ENCODE data around the gene AMT.
"Not testable (repeated sequence)": the region's sequence is repeated elsewhere in the genome, so short reads cannot be mapped to it uniquely, and the experiment has no call there.

AMT gene

GRCh38 chr3:49424816-49425215 is 2.5 kb upstream of the AMT start:
- no peak for DNase-seq (ENCODE audit: low read depth, low spot score)

DNA sequence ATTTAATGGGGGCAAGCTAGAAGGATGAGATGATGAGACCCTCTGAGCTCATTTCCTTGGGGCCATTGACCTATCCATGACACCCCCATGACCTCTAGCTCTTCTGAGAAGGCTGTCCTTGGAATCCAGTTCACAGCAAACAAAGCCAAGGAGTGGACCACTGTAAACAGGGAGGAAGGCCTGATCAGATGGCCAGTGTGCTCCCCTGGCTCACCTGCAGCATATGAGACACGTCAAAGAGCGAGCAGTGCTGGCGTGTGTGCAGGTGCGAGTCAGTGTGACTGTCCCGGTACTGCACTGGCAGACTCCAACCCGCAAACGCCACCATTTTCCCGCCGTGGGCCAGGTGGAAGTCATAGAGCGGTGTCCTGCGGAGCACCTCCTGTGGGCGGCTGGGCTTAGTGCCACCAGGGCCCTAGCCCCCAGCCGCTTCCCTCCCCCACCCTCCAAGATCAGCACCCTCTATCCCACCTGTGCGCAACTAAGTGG is 339 bp downstream of the AMT start:
- no peak for DNase-seq (ENCODE audit: low read depth, low spot score)

GRCh38 chr3:49417516-49418120 is 4.7 kb downstream of the AMT start:
- DNase-seq (ENCODE audit: low read depth, low spot score), result no peak

- no peak for DNase-seq (ENCODE audit: low read depth, low spot score)
These were observed 5.4 kb downstream of the AMT start for GRCh38 chr3:49416867-49417266.

DNA sequence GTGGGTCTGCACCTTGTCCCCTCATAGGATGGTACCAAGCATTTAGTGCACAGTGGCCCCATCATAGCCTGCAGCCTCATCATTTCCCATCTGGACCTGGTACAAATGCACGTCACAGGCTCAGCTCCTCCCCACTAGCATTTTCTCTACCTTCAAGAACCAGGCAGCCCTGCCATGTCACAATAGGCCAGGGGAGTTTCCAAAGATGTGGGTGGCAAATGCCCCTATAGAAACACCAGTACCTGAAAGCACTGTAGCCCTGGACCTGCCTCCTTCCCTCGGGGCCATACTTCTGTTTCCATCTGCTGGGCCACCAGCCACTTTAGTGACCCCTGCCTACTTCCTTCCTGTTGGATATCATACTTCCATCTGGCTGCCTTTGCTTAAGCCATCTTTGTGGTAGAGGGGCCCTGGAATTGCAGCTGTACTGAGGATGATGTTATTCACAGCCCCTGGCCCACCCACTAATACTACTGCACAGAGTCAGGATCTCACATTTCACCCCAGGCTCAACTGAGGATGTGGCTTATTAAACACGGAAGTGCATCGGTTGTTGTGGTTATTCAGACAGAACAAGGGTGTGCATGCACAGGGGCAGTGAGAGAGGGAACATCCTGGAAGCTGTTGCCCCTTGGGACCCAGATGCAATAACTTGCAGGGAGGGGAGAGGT is 6.2 kb downstream of the AMT start:
- no peak for DNase-seq (ENCODE audit: low read depth, low spot score)

DNA sequence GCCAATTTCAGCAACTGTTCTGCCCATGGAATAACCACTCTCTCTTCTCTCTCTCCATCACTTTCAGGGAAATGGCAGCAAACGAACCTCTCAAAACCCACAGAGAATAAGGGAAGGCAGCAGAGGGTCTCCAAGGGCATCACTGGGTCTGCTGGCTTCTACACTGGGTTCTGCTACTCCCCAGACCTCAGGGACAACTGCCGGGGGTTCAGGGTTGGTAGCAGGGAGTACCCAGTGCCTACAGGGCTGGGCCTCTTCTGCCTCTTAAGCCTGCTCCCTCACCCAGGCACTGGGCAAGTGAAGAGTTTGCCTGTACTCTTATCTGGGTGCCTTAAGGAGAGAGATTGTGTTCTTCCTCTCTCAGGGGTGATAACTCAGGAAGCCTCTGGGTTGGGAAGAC is 7.5 kb downstream of the AMT start:
- DNase-seq (ENCODE audit: low read depth, low spot score), result no peak

- no peak for DNase-seq (ENCODE audit: low read depth, low spot score)
These were observed 8.9 kb downstream of the AMT start for GRCh38 chr3:49413338-49413734.

GRCh38 chr3:49412632-49413337 is 9.5 kb downstream of the AMT start:
- no peak for DNase-seq (ENCODE audit: low read depth, low spot score)

DNA sequence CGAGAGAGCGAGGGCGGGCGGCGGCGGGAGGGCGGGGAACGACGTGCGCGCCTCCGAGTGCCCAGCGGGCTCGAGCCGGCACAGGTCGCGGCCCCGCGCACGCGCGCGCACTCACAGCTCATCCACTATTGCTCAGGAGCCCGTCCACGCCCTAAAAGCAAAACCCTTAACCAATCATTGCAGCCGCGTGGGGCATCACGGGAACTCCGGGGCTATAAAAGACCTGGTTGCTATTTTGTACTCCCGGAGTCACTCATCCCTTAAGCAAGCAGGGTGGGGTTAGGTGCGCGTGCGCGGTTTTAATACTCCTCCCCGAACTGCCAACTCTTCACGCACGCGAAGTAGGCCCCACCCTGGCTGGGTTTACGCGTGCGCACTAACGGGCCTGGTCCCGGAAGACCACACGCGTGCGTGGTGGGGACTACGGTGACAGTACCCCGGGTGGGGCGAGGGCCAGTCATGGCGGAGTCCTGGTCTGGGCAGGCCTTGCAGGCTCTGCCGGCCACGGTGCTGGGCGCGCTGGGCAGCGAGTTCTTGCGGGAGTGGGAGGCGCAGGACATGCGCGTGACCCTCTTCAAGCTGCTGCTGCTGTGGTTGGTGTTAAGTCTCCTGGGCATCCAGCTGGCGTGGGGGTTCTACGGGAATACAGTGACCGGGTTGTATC is 10.2 kb downstream of the AMT start, which contains the start of the genes RHOA and TCTA:
RHOA (minus strand) TSS at position 9 of the 664 bp plus-strand sequence. CDS start 36,387 bp downstream, outside the sequence.
TCTA (plus strand) TSS at position 456 of the 664 bp plus-strand sequence; CDS start at position 460, 4 bp downstream.
- DNase-seq (ENCODE audit: low read depth, low spot score), result peak; percentile 99

DNA sequence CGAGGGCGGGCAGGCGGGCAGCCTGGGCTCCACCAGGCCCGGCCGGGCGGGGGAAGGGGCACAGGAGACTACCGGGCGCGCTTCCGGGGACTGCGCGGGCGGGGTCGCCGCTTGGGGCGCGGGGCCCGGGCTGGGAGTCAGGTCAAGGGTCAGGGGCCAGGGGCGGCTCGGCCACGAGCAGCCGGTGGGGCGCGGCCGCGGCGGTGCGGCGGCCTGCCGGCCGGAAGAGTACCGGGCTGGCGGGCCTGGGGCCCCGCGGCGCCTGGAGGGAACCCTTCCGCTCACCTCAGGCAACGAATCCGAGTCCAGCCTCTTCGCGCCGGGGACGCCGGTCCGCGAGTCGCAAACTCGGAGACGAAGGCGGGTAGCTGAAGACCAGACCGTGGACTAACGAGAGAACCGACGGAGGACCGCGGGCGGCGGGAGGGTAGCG is 10.7 kb downstream of the AMT start:
- no peak for DNase-seq (ENCODE audit: low read depth, low spot score)

DNA sequence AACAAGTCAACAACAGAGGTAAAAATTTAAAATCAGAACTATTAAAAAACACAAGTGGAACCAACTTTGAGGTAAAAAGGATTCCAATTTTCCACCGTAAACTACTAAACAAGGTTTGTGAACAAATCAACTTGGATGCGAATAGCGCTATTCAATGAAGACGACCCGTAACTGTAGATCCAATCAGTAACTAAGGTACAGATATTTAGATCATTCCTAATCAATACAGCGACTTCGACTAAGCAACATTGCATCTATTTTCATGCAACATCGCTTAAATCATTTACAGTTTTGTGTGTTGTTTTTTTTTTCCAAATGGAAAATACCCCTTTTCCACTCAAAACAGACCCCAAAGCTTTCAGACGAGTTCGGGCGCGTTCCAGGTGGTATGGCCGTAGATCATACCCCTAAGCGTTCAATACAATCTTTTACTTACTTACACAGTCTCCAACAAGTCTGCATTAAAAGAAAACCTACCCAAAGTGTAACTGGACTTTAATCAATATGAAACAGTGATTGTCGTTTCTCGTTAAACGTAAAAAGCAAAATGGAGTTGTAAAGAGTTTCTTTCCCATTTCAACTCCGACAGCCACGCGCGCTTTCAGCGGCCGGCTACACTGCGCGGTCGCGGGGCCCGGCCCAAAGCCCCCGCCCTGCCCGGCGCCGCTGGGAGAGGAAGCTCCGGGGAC is 11.3 kb downstream of the AMT start:
- DNase-seq (ENCODE audit: low read depth, low spot score), result no peak

DNA sequence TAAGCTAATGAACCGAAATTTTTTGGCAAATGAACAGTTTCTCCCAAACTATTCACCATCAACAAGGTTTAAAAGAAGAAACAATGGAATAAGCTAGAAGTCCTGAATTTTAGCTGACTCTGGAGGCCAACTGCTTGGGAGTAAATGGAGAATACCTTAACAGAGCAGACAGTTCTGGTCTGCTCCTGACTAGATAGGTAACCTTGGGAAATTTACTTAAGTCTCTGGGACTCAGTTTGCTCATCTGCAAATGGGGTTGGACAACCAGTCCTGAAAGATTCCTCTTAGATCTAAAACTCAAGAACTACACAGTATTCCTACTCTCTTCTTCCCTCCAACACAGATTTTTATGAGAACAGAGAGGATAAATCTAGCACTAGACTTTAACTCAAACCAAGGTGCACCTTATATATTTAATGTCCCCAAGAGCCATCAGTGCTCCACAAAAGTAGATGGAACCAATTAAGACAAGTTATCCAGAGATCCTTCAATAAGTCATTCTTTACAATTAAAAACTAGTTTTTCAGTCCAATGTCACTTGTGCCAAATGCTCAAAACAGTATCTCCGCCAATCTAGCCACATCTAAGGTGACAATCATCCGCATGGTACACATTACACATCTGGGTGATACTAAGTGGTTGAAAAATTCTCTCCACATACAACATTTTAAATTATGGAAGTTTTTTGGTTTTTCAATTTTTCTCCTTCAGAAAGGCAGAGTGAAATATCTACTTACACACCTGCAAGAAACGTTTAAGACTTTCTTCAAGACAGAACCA is 12.0 kb downstream of the AMT start:
- DNase-seq (ENCODE audit: low read depth, low spot score), result no peak

GRCh38 chr3:49406571-49407565 is 15.4 kb downstream of the AMT start:
- no peak for DNase-seq (ENCODE audit: low read depth, low spot score)

- not testable (repeated sequence) for DNase-seq (ENCODE audit: low read depth, low spot score)
These were observed 16.7 kb downstream of the AMT start for GRCh38 chr3:49405570-49405969.

GRCh38 chr3:49403891-49404290 is 18.4 kb downstream of the AMT start:
- DNase-seq (ENCODE audit: low read depth, low spot score), result no peak

DNA sequence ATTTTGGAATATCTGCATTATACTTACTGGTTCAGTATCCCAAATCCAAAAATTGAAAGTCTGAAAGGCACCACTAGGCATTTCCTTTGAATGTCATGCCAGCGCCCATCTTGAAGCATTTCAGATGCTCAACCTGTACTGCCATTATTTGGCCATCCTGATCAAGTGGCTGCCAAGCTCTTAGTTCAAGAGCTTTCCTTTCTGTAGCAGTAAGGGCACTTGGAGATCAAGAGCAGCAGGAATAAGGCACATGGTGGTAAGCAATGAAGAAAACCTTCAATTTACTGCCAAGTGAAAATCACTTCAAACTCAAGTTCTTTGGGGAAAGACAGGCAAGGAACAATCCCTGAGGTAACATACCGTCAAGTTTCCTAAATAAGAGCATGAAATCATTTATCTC is 20.5 kb downstream of the AMT start:
- DNase-seq (ENCODE audit: low read depth, low spot score), result no peak

- no peak for DNase-seq (ENCODE audit: low read depth, low spot score)
These were observed 22.8 kb downstream of the AMT start for GRCh38 chr3:49399461-49399860.

GRCh38 chr3:49397470-49397869 is 24.8 kb downstream of the AMT start:
- DNase-seq (ENCODE audit: low read depth, low spot score), result peak; percentile 41

GRCh38 chr3:49391310-49391709 is 31.0 kb downstream of the AMT start:
- not testable (repeated sequence) for DNase-seq (ENCODE audit: low read depth, low spot score)
